Measurements from ENCODE around the gene FSIP2. TPM values are rescaled to one million over a fixed set of nuclear protein-coding genes. Genes with fewer than 3 reads are reported as not detected.

Gene FSIP2
- total and polyA plus RNA-seq, 10 of the 15 experiments (the other 5 are each of a cell fraction or from before 2014, with no cell fraction given) = 0.03 to 1.3 (median 0.13) TPM

DNA sequence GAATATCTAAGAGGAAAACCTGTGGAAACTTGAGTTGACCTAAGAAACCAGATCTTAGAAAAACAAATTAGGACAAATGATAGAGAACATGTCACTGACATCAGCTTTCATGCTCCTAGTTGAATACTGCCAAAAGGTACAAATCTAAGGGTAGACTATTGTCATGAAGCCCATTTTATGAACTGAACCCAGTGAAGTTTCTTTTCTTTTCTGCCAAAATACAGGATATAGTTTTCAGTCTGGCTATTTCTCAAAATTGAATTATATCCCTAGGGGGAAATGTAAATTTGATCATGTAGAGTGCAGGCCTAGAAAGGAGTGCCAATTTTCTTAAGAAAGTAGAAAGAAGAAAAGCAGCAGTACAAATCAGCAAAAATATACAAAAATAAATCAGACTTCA is 46.6 kb downstream of the FSIP2 start (continued):
- TF ChIP-seq, protein P1, sequence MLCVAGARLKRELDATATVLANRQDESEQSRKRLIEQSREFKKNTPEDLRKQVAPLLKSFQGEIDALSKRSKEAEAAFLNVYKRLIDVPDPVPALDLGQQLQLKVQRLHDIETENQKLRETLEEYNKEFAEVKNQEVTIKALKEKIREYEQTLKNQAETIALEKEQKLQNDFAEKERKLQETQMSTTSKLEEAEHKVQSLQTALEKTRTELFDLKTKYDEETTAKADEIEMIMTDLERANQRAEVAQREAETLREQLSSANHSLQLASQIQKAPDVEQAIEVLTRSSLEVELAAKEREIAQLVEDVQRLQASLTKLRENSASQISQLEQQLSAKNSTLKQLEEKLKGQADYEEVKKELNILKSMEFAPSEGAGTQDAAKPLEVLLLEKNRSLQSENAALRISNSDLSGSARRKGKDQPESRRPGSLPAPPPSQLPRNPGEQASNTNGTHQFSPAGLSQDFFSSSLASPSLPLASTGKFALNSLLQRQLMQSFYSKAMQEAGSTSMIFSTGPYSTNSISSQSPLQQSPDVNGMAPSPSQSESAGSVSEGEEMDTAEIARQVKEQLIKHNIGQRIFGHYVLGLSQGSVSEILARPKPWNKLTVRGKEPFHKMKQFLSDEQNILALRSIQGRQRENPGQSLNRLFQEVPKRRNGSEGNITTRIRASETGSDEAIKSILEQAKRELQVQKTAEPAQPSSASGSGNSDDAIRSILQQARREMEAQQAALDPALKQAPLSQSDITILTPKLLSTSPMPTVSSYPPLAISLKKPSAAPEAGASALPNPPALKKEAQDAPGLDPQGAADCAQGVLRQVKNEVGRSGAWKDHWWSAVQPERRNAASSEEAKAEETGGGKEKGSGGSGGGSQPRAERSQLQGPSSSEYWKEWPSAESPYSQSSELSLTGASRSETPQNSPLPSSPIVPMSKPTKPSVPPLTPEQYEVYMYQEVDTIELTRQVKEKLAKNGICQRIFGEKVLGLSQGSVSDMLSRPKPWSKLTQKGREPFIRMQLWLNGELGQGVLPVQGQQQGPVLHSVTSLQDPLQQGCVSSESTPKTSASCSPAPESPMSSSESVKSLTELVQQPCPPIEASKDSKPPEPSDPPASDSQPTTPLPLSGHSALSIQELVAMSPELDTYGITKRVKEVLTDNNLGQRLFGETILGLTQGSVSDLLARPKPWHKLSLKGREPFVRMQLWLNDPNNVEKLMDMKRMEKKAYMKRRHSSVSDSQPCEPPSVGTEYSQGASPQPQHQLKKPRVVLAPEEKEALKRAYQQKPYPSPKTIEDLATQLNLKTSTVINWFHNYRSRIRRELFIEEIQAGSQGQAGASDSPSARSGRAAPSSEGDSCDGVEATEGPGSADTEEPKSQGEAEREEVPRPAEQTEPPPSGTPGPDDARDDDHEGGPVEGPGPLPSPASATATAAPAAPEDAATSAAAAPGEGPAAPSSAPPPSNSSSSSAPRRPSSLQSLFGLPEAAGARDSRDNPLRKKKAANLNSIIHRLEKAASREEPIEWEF (IDR thresholded peaks at IDR 0.05; ENCODE audit: insufficient replicate concordance, low read depth, low read length) = no peak
- TF ChIP-seq ASH2L (IDR thresholded peaks at IDR 0.05; ENCODE audit: borderline replicate concordance, low read depth) = no peak
- no peak for TF ChIP-seq MEF2B (IDR thresholded peaks at IDR 0.05; ENCODE audit: partially characterized antibody, poor library complexity, severe bottlenecking)
- no peak for TF ChIP-seq SP1 (IDR thresholded peaks at IDR 0.05; ENCODE audit: low read depth, low read length)
- no peak for TF ChIP-seq ZBED1 (IDR thresholded peaks at IDR 0.05; ENCODE audit: borderline replicate concordance)
- TF ChIP-seq IRF5 (IDR thresholded peaks at IDR 0.05; ENCODE audit: borderline replicate concordance) = no peak
- no peak for TF ChIP-seq MXI1 (IDR thresholded peaks at IDR 0.05; ENCODE audit: low read depth, low read length)
- TF ChIP-seq, protein P2, sequence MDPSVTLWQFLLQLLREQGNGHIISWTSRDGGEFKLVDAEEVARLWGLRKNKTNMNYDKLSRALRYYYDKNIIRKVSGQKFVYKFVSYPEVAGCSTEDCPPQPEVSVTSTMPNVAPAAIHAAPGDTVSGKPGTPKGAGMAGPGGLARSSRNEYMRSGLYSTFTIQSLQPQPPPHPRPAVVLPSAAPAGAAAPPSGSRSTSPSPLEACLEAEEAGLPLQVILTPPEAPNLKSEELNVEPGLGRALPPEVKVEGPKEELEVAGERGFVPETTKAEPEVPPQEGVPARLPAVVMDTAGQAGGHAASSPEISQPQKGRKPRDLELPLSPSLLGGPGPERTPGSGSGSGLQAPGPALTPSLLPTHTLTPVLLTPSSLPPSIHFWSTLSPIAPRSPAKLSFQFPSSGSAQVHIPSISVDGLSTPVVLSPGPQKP (IDR thresholded peaks at IDR 0.05; ENCODE audit: low read depth, low read length) = no peak
- TF ChIP-seq RB1 (IDR thresholded peaks at IDR 0.05; ENCODE audit: borderline replicate concordance) = no peak
- TF ChIP-seq POLR2AphosphoS2 (IDR thresholded peaks at IDR 0.05; ENCODE audit: low read depth, low read length) = no peak
